ENCODE results near the gene ZNF845.

DNA sequence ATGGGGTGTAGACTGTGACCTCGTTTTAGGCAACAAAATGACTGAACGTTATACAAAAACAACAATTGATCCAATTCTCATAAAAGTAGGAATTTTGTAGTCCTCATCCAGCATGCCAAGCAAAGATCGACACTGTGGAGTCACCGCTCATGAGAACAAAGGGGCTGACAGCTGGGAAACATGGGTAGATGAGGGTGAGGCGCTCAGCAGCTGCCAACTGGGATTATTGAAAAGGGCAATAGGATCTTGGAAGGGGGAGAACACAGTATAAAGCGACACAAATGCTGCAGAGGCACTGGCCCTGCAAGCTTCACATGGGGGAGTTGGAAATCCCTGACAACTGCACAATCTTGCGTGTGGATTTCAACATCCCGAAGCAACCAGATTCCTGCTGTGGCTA, 56.0 kb downstream of the ZNF845 start:
- TF ChIP-seq EZH2phosphoT487 (IDR thresholded peaks at IDR 0.05): no peak
- TF ChIP-seq, protein P1, sequence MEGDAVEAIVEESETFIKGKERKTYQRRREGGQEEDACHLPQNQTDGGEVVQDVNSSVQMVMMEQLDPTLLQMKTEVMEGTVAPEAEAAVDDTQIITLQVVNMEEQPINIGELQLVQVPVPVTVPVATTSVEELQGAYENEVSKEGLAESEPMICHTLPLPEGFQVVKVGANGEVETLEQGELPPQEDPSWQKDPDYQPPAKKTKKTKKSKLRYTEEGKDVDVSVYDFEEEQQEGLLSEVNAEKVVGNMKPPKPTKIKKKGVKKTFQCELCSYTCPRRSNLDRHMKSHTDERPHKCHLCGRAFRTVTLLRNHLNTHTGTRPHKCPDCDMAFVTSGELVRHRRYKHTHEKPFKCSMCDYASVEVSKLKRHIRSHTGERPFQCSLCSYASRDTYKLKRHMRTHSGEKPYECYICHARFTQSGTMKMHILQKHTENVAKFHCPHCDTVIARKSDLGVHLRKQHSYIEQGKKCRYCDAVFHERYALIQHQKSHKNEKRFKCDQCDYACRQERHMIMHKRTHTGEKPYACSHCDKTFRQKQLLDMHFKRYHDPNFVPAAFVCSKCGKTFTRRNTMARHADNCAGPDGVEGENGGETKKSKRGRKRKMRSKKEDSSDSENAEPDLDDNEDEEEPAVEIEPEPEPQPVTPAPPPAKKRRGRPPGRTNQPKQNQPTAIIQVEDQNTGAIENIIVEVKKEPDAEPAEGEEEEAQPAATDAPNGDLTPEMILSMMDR (IDR thresholded peaks at IDR 0.05): no peak

All from neural progenitor cell (in vitro differentiated cells).